Karpas-422 (cell line): ENCODE results near the gene MRPL54. TPM values are rescaled to one million over a fixed set of nuclear protein-coding genes. Genes with fewer than 3 reads are reported as not detected.

Source experiments
- DNase-seq: peaks from one replicate; pipeline ENCODE4 v3.0.0-alpha.2; 2015
- H2AFZ ChIP-seq: fragments of 200-600 bp; sonication (generic); 2 replicates; pipeline ENCODE4 v1.6.1; 2014; ENCODE audit warnings: antibody characterized with exemption, low read length, mixed read lengths
- H3K27ac ChIP-seq: fragments of 200-600 bp; sonication (generic); 2 replicates; pipeline ENCODE4 v1.5.1; 2014; ENCODE audit warnings: mild to moderate bottlenecking, low read length, moderate library complexity
- H3K27me3 ChIP-seq: fragments of 200-600 bp; sonication (generic); 2 replicates; pipeline ENCODE4 v1.6.1; 2014; ENCODE audit warnings: low read length, mixed read lengths
- H3K36me3 ChIP-seq: fragments of 200-600 bp; sonication (generic); 2 replicates; pipeline ENCODE4 v1.6.1; 2014; ENCODE audit warnings: low read length, mixed read lengths; ENCODE audit not compliant: insufficient read depth
- H3K4me1 ChIP-seq: fragments of 200-600 bp; sonication (generic); 2 replicates; pipeline ENCODE4 v1.6.1; 2014; ENCODE audit warnings: mild to moderate bottlenecking, low read length, mixed read lengths
- H3K4me2 ChIP-seq: fragments of 200-600 bp; sonication (generic); 2 replicates; pipeline ENCODE4 v1.6.1; 2014; ENCODE audit warnings: low read length, low read depth, mild to moderate bottlenecking; ENCODE audit not compliant: poor library complexity, severe bottlenecking
- H3K4me3 ChIP-seq: fragments of 200-600 bp; sonication (generic); 2 replicates; pipeline ENCODE4 v1.5.1; 2014; ENCODE audit warnings: mild to moderate bottlenecking, antibody characterized with exemption, low read length, mixed read lengths
- H3K79me2 ChIP-seq: fragments of 200-600 bp; sonication (generic); 2 replicates; pipeline ENCODE4 v1.6.1; 2014; ENCODE audit warnings: mild to moderate bottlenecking, low read length, mixed read lengths
- H3K9ac ChIP-seq: fragments of 200-600 bp; sonication (generic); 2 replicates; pipeline ENCODE4 v1.6.0; 2014; ENCODE audit warnings: low read length
- H3K9me2 ChIP-seq: fragments of 200-600 bp; sonication (generic), shearing (Covaris generic); replicated peaks from 2 replicates; pipeline ENCODE4 v1.6.0; 2014; ENCODE audit warnings: mild to moderate bottlenecking, low read length, moderate library complexity; ENCODE audit not compliant: insufficient read depth
- H3K9me3 ChIP-seq: fragments of 300-700, 200-600 bp; sonication (generic); 2 replicates; pipeline ENCODE4 v1.6.1; 2014; ENCODE audit warnings: low read length, mixed read lengths
- H4K20me1 ChIP-seq: fragments of 200-600 bp; sonication (generic); 2 replicates; pipeline ENCODE4 v1.6.1; 2014; ENCODE audit warnings: mild to moderate bottlenecking, antibody characterized with exemption, low read length, low read depth; ENCODE audit not compliant: insufficient read depth
- total RNA-seq: library from RNA; depleted of rRNA; stranded (reverse); fragments of >200 nt; shearing (Covaris generic); gene quantifications from 2 replicates; pipeline ENCODE4 v1.2.3, GENCODE V29; 2014; ENCODE audit warnings: low replicate concordance

MRPL54 gene
- total RNA-seq, 1 experiment from 2014 or later = 44.2 TPM

- Histone ChIP-seq H3K4me3 (no peak overlapping the region), H3K36me3 (no peaks in the 10 kb centered on the region), H3K9me3 (no peaks in the 10 kb centered on the region), H3K79me2 (no peaks in the 10 kb centered on the region), H3K4me2 (no peak overlapping the region), H4K20me1 (no peaks in the 10 kb centered on the region; the same call in 1 of the 2 replicates), H3K9ac (no peak overlapping the region), H2AFZ (no peak overlapping the region), H3K9me2 (no peaks in the 10 kb centered on the region), H3K4me1 (no peaks in the 10 kb centered on the region), H3K27ac (no peak overlapping the region), H3K27me3 (no peaks in the 10 kb centered on the region)
- DNase-seq = no peak
These were observed 26.3 kb upstream of the MRPL54 start for GRCh38 chr19:3736106-3736724.

- no peak overlapping the region for H3K9ac ChIP-seq
These were observed 24.8 kb upstream of the MRPL54 start for GRCh38 chr19:3737487-3738205.

DNA sequence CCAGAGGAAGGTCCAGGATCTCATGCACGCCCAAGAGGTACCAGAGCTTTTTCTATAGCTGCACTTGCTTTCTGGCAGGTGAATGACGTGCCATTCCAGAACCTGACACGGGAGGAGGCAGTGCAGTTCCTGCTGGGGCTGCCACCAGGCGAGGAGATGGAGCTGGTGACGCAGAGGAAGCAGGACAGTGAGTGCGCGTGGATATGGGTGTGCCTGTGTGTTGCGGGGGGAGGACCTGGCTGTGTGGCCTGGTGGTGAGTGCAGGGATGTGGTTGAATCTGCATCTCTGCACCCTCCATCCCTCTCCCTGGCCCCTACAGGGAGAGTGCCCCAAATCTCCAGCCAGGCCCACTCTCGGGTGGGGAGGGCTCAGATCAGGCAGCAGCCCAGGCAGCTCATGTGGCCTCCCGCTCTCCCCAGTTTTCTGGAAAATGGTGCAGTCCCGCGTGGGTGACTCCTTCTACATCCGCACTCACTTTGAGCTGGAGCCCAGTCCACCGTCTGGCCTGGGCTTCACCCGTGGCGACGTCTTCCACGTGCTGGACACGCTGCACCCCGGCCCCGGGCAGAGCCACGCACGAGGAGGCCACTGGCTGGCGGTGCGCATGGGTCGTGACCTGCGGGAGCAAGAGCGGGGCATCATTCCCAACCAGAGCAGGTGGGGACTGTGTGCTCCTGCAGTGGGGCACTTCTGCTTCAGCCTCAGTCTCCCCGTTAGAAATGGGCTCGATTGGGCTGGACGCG is 23.8 kb upstream of the MRPL54 start:
- Histone ChIP-seq H3K9ac (no peak overlapping the region), H3K36me3 (no peaks in the 10 kb centered on the region), H3K79me2 (no peaks in the 10 kb centered on the region), H3K4me1 (no peaks in the 10 kb centered on the region), H3K27ac (no peak overlapping the region), H4K20me1 (no peaks in the 10 kb centered on the region; the same call in 1 of the 2 replicates), H3K9me2 (no peaks in the 10 kb centered on the region), H3K4me2 (no peak overlapping the region), H3K9me3 (no peaks in the 10 kb centered on the region), H3K4me3 (no peak overlapping the region), H3K27me3 (no peaks in the 10 kb centered on the region), H2AFZ (no peak overlapping the region)
- no peak for DNase-seq

More at GRCh38 chr19:3737487-3738205, 24.8 kb upstream of the MRPL54 start:
- Histone ChIP-seq H2AFZ (no peak overlapping the region), H3K27ac (no peak overlapping the region), H3K4me3 (no peak overlapping the region), H3K9me2 (no peaks in the 10 kb centered on the region), H4K20me1 (no peaks in the 10 kb centered on the region; the same call in 1 of the 2 replicates), H3K4me1 (no peaks in the 10 kb centered on the region), H3K4me2 (no peak overlapping the region), H3K9me3 (no peaks in the 10 kb centered on the region), H3K27me3 (no peaks in the 10 kb centered on the region), H3K79me2 (no peaks in the 10 kb centered on the region), H3K36me3 (no peaks in the 10 kb centered on the region)
- no peak for DNase-seq

- H3K9me2 ChIP-seq = no peaks in the 10 kb centered on the region
These were observed 22.1 kb upstream of the MRPL54 start for GRCh38 chr19:3740431-3740830.

DNA sequence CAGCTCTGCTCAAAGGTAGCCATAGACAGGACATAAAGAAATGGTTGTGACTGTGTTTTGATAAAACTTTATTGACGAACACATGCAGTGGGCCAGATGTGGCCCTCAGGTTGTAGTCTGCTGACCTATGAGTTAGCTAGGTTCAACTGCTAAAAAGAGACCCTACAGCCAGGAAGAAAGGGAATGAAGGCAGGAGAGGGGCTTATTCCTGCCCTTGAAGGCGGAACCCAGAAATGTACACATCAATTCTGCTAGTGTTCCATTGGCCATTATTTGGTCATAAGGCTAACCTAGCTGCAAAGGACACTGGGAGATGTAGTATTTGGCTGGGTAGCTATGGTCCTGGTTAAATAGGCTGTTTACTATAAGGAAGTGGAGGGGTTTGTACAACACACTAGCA is 19.0 kb upstream of the MRPL54 start:
- H3K36me3 ChIP-seq = no peaks in the 10 kb centered on the region
- H3K27me3 ChIP-seq = no peaks in the 10 kb centered on the region
- H3K9me3 ChIP-seq = no peaks in the 10 kb centered on the region
- H3K4me2 ChIP-seq = no peak overlapping the region
- H4K20me1 ChIP-seq = no peaks in the 10 kb centered on the region
- H3K79me2 ChIP-seq = no peaks in the 10 kb centered on the region
- no peaks in the 10 kb centered on the region for H3K9me2 ChIP-seq
- DNase-seq = peak; percentile 69
- no peak overlapping the region for H2AFZ ChIP-seq
- H3K27ac ChIP-seq = no peak overlapping the region
- no peak overlapping the region for H3K9ac ChIP-seq
- no peaks in the 10 kb centered on the region for H3K4me1 ChIP-seq
- no peak overlapping the region for H3K4me3 ChIP-seq

More at GRCh38 chr19:3740431-3740830, 22.1 kb upstream of the MRPL54 start:
- Histone ChIP-seq H4K20me1 (no peaks in the 10 kb centered on the region), H3K9me3 (no peaks in the 10 kb centered on the region), H3K4me2 (no peak overlapping the region), H3K27ac (no peak overlapping the region), H3K4me3 (no peak overlapping the region), H3K79me2 (no peaks in the 10 kb centered on the region), H3K9ac (no peak overlapping the region), H2AFZ (no peak overlapping the region), H3K36me3 (no peaks in the 10 kb centered on the region), H3K4me1 (no peaks in the 10 kb centered on the region), H3K27me3 (no peaks in the 10 kb centered on the region)
- DNase-seq = no peak

GRCh38 chr19:3745363-3746045 is 17.0 kb upstream of the MRPL54 start:
- no peaks in the 10 kb centered on the region for H3K9me2 ChIP-seq

GRCh38 chr19:3746371-3747056 is 16.0 kb upstream of the MRPL54 start:
- Histone ChIP-seq H3K27me3 (no peaks in the 10 kb centered on the region), H3K9me2 (no peaks in the 10 kb centered on the region), H3K4me1 (no peaks in the 10 kb centered on the region), H3K4me3 (no peak overlapping the region), H3K9ac (no peak overlapping the region), H3K79me2 (no peaks in the 10 kb centered on the region), H3K27ac (no peak overlapping the region), H4K20me1 (no peaks in the 10 kb centered on the region), H3K36me3 (no peaks in the 10 kb centered on the region), H3K4me2 (no peak overlapping the region), H2AFZ (no peak overlapping the region), H3K9me3 (no peaks in the 10 kb centered on the region)
- DNase-seq = no peak

More at GRCh38 chr19:3745363-3746045, 17.0 kb upstream of the MRPL54 start:
- Histone ChIP-seq H3K4me1 (no peaks in the 10 kb centered on the region), H3K4me2 (no peak overlapping the region), H3K9me3 (no peaks in the 10 kb centered on the region), H3K9ac (no peak overlapping the region), H3K36me3 (no peaks in the 10 kb centered on the region), H3K4me3 (no peak overlapping the region), H2AFZ (no peak overlapping the region), H3K27ac (no peak overlapping the region), H3K79me2 (no peaks in the 10 kb centered on the region), H4K20me1 (no peaks in the 10 kb centered on the region), H3K27me3 (no peaks in the 10 kb centered on the region)
- no peak for DNase-seq
